Measurements from ENCODE around the gene U2AF2. TPM values are rescaled to one million over a fixed set of nuclear protein-coding genes. Genes with fewer than 3 reads are reported as not detected.

Gene U2AF2
- total RNA-seq, 1 experiment from 2014 or later: 545 TPM

DNA sequence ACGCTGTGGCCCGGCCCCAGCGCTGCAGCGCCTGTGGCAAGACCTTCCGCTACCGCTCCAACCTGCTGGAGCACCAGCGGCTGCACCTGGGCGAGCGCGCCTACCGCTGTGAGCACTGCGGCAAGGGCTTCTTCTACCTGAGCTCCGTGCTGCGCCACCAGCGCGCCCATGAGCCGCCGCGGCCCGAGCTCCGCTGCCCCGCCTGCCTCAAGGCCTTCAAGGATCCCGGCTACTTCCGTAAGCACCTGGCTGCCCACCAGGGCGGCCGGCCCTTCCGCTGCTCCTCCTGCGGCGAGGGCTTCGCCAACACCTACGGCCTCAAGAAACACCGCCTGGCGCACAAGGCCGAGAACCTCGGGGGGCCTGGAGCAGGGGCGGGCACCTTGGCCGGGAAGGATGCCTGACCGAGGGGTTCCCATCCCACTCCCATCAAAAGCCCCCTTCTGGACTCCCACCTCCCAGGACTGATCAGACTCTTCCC is 38.4 kb upstream of the U2AF2 start:
- Histone ChIP-seq H3K4me3 (ENCODE audit: low read depth in 2 of 2, low read length in 2 of 2) (no peak overlapping the region), H3K4me1 (ENCODE audit: control insufficient read depth, insufficient read depth, low read length) (no peaks in the 10 kb centered on the region), H3K9me3 (ENCODE audit: control insufficient read depth, insufficient read depth, low read depth, low read length) (no peaks in the 10 kb centered on the region), H3K36me3 (ENCODE audit: control insufficient read depth, insufficient read depth, low read length) (no peaks in the 10 kb centered on the region), H3K27me3 (ENCODE audit: control insufficient read depth, insufficient read depth, low read length) (no peaks in the 10 kb centered on the region), H3K27ac (ENCODE audit: low read length) (no peak overlapping the region)
- no TSS peak for BruUV-seq (replicated peaks)
- intact Hi-C loops (cut with micrococcal nuclease; ENCODE audit: unreplicated experiment) (no loop called here), in situ Hi-C loops (cut with HindIII; ENCODE audit: low pct_unique_long_range_greater_than_20kb, low sequenced_read_pairs) (no loop called here)
- CTCF ChIA-PET: no interaction called here
- DNase-seq (ENCODE audit: low read depth, low spot score) (no peak), ATAC-seq (no peak)
- TF ChIP-seq, protein P1, sequence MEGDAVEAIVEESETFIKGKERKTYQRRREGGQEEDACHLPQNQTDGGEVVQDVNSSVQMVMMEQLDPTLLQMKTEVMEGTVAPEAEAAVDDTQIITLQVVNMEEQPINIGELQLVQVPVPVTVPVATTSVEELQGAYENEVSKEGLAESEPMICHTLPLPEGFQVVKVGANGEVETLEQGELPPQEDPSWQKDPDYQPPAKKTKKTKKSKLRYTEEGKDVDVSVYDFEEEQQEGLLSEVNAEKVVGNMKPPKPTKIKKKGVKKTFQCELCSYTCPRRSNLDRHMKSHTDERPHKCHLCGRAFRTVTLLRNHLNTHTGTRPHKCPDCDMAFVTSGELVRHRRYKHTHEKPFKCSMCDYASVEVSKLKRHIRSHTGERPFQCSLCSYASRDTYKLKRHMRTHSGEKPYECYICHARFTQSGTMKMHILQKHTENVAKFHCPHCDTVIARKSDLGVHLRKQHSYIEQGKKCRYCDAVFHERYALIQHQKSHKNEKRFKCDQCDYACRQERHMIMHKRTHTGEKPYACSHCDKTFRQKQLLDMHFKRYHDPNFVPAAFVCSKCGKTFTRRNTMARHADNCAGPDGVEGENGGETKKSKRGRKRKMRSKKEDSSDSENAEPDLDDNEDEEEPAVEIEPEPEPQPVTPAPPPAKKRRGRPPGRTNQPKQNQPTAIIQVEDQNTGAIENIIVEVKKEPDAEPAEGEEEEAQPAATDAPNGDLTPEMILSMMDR (IDR thresholded peaks at IDR 0.05): no peak
- TF ChIP-seq SIN3A (IDR thresholded peaks at IDR 0.05; ENCODE audit: borderline replicate concordance, insufficient read depth, low read depth, low read length): no peak
- TF ChIP-seq, protein P2, sequence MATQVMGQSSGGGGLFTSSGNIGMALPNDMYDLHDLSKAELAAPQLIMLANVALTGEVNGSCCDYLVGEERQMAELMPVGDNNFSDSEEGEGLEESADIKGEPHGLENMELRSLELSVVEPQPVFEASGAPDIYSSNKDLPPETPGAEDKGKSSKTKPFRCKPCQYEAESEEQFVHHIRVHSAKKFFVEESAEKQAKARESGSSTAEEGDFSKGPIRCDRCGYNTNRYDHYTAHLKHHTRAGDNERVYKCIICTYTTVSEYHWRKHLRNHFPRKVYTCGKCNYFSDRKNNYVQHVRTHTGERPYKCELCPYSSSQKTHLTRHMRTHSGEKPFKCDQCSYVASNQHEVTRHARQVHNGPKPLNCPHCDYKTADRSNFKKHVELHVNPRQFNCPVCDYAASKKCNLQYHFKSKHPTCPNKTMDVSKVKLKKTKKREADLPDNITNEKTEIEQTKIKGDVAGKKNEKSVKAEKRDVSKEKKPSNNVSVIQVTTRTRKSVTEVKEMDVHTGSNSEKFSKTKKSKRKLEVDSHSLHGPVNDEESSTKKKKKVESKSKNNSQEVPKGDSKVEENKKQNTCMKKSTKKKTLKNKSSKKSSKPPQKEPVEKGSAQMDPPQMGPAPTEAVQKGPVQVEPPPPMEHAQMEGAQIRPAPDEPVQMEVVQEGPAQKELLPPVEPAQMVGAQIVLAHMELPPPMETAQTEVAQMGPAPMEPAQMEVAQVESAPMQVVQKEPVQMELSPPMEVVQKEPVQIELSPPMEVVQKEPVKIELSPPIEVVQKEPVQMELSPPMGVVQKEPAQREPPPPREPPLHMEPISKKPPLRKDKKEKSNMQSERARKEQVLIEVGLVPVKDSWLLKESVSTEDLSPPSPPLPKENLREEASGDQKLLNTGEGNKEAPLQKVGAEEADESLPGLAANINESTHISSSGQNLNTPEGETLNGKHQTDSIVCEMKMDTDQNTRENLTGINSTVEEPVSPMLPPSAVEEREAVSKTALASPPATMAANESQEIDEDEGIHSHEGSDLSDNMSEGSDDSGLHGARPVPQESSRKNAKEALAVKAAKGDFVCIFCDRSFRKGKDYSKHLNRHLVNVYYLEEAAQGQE (IDR thresholded peaks at IDR 0.05; ENCODE audit: insufficient read depth in 1 of 2, low read depth in 2 of 2, low read length in 1 of 2): no peak
- TF ChIP-seq POLR2AphosphoS5 (IDR thresholded peaks at IDR 0.05; ENCODE audit: low read depth, low read length): no peak
- no peak for TF ChIP-seq TCF7L2 (IDR thresholded peaks at IDR 0.05; ENCODE audit: low read depth, low read length)
- POLR2A ChIA-PET: no interaction called here

DNA sequence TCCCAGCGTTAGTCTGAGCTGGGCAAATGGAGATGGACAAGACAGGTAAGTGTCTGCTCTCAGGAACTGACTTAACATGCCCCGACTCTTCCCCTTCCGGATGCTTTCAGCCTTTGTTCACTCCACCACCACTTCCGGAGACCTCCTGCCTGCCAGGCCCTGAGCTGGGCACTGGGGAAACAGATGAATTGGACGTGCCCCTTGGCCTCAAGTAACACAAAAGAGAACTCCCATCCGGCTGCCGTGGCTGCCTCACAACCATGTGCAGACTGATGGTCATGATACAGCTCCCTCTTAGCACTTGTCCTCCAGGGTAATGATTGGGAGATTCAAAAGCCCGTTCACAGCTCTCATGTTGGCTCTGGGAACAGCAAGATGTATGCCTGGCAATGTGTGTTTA is 37.4 kb upstream of the U2AF2 start:
- Histone ChIP-seq H3K9me3 (ENCODE audit: control insufficient read depth, insufficient read depth, low read depth, low read length) (no peaks in the 10 kb centered on the region), H3K27me3 (ENCODE audit: control insufficient read depth, insufficient read depth, low read length) (no peaks in the 10 kb centered on the region), H3K27ac (ENCODE audit: low read length) (no peak overlapping the region), H3K4me1 (ENCODE audit: control insufficient read depth, insufficient read depth, low read length) (no peaks in the 10 kb centered on the region), H3K36me3 (ENCODE audit: control insufficient read depth, insufficient read depth, low read length) (no peaks in the 10 kb centered on the region), H3K4me3 (ENCODE audit: low read depth in 2 of 2, low read length in 2 of 2) (no peak overlapping the region)
- in situ Hi-C loops (cut with HindIII; ENCODE audit: low pct_unique_long_range_greater_than_20kb, low sequenced_read_pairs) (no loop called here), intact Hi-C loops (cut with micrococcal nuclease; ENCODE audit: unreplicated experiment) (no loop called here)
- no TSS peak for BruUV-seq (replicated peaks)
- TF ChIP-seq POLR2AphosphoS5 (IDR thresholded peaks at IDR 0.05; ENCODE audit: low read depth, low read length) (no peak), SIN3A (IDR thresholded peaks at IDR 0.05; ENCODE audit: borderline replicate concordance, insufficient read depth, low read depth, low read length) (no peak), TCF7L2 (IDR thresholded peaks at IDR 0.05; ENCODE audit: low read depth, low read length) (no peak)
- TF ChIP-seq, protein P2 (IDR thresholded peaks at IDR 0.05; ENCODE audit: insufficient read depth in 1 of 2, low read depth in 2 of 2, low read length in 1 of 2): no peak
- TF ChIP-seq, protein P1 (IDR thresholded peaks at IDR 0.05): no peak
- no peak for ATAC-seq
- CTCF ChIA-PET: interaction anchor here (0.6 kb wide), 1 partner anchor 12 kb away, joined by 3 read pairs; the partner anchor contains the start of gene ZNF865
- POLR2A ChIA-PET: no interaction called here
- no peak for DNase-seq (ENCODE audit: low read depth, low spot score)
